Peyer's patch (tissue), 4 donors: ENCODE results near the gene AK5. TPM values are rescaled to one million over a fixed set of nuclear protein-coding genes. Genes with fewer than 3 reads are reported as not detected.

Source experiments
- DNase-seq, 3 donors: peaks; one replicate each; pipeline ENCODE4 v3.0.0-alpha.2; 2017 to 2019
- H3K27ac ChIP-seq, 4 donors: fragments of 200-600 bp; sonication (generic); one replicate each; pipeline ENCODE4 v1.5.1; 2016 to 2019
- H3K27me3 ChIP-seq, 2 donors: fragments of 200-600 bp; sonication (generic); one replicate each; pipeline ENCODE4 v1.5.1; 2019
- H3K36me3 ChIP-seq, 3 donors: fragments of 200-600 bp; sonication (generic); one replicate each; pipeline ENCODE4 v1.5.1; 2016 to 2019
- H3K4me1 ChIP-seq, 4 donors: fragments of 200-600 bp; sonication (generic); one replicate each; pipeline ENCODE4 v1.5.1; 2016 to 2019
- H3K4me3 ChIP-seq, 4 donors: fragments of 200-600 bp; sonication (generic); 1 replicate in 3 of 4; 2 replicates in 1 of 4; pipeline ENCODE4 v1.5.1; 2016 to 2019; ENCODE audit warnings: mild to moderate bottlenecking in 1 of 4
- H3K9me3 ChIP-seq, 4 donors: fragments of 200-600 bp; sonication (generic); one replicate each; pipeline ENCODE4 v1.5.1; 2016 to 2019; ENCODE audit warnings: mild to moderate bottlenecking in 1 of 4
- CTCF ChIP-seq, 6 experiments: fragments of 450-650 bp in 4 of 6; fragments of 200-600 bp in 2 of 6; sonication (generic) in 1 of 6; IDR thresholded peaks; one replicate each; pipeline ENCODE4 v1.5.1; 2017 to 2019; ENCODE audit warnings: antibody characterized with exemption in 6 of 6, mild to moderate bottlenecking in 3 of 6, moderate library complexity in 1 of 6
- POLR2A ChIP-seq, 2 donors: fragments of 450-650 bp; IDR thresholded peaks; one replicate each; pipeline ENCODE4 v1.5.1; 2017; ENCODE audit warnings: antibody characterized with exemption in 2 of 2, mild to moderate bottlenecking in 2 of 2, moderate library complexity in 2 of 2
- total RNA-seq, 4 donors: library from RNA; depleted of rRNA; stranded (reverse); fragments of >200 nt; gene quantifications; one replicate each; pipeline ENCODE4 v1.1.0, GENCODE V29; 2016

The AK5 gene
- total RNA-seq, 4 donors from 2014 or later: 5.3 to 12.4 TPM; not detected in 2

GRCh38 chr1:77438236-77438913 lies 156.6 kb downstream of the AK5 start:
- no peak overlapping the region for H3K4me3 ChIP-seq
- H3K4me1 ChIP-seq: no peaks in the 10 kb centered on the region
- H3K27me3 ChIP-seq: no peaks in the 10 kb centered on the region
- H3K27ac ChIP-seq: no peak overlapping the region
- H3K9me3 ChIP-seq: no peaks in the 10 kb centered on the region
- DNase-seq: no peak
- H3K36me3 ChIP-seq: no peaks in the 10 kb centered on the region
- TF ChIP-seq CTCF (IDR thresholded peaks at IDR 0.05) (no peak), POLR2A (IDR thresholded peaks at IDR 0.05) (no peak)

- H3K9me3 ChIP-seq: no peaks in the 10 kb centered on the region
- TF ChIP-seq CTCF (IDR thresholded peaks at IDR 0.05): no peak
- no peak for TF ChIP-seq POLR2A (IDR thresholded peaks at IDR 0.05)
- no peaks in the 10 kb centered on the region for H3K36me3 ChIP-seq
- no peak overlapping the region for H3K27ac ChIP-seq
- no peak for DNase-seq
- H3K4me3 ChIP-seq: no peak overlapping the region
- H3K27me3 ChIP-seq: no peaks in the 10 kb centered on the region
- H3K4me1 ChIP-seq: peaks cover 0 to 4% (median 0%) of the 10 kb centered on the region in 4 donors
Measured at GRCh38 chr1:77446841-77447555, 165.2 kb downstream of the AK5 start.

- Histone ChIP-seq H3K9me3 (no peaks in the 10 kb centered on the region), H3K4me3 (no peak overlapping the region), H3K36me3 (no peaks in the 10 kb centered on the region), H3K27me3 (no peaks in the 10 kb centered on the region), H3K27ac (no peak overlapping the region), H3K4me1 (peaks cover 0 to 4% (median 0%) of the 10 kb centered on the region in 4 donors)
- TF ChIP-seq POLR2A (IDR thresholded peaks at IDR 0.05) (no peak), CTCF (IDR thresholded peaks at IDR 0.05) (no peak)
- DNase-seq: no peak
Measured at GRCh38 chr1:77447669-77448068, 165.8 kb downstream of the AK5 start.

- no peak for DNase-seq
- H3K27me3 ChIP-seq: no peaks in the 10 kb centered on the region
- no peaks in the 10 kb centered on the region for H3K4me1 ChIP-seq
- no peaks in the 10 kb centered on the region for H3K36me3 ChIP-seq
- TF ChIP-seq POLR2A (IDR thresholded peaks at IDR 0.05) (no peak), CTCF (IDR thresholded peaks at IDR 0.05) (no peak)
- H3K4me3 ChIP-seq: no peak overlapping the region
- H3K27ac ChIP-seq: no peak overlapping the region
- H3K9me3 ChIP-seq: no peaks in the 10 kb centered on the region
Measured at GRCh38 chr1:77459881-77460280, 178.1 kb downstream of the AK5 start.

- no peak overlapping the region for H3K27ac ChIP-seq
- TF ChIP-seq POLR2A (IDR thresholded peaks at IDR 0.05): no peak
- no peak for TF ChIP-seq CTCF (IDR thresholded peaks at IDR 0.05)
- H3K4me3 ChIP-seq: no peak overlapping the region
- no peaks in the 10 kb centered on the region for H3K27me3 ChIP-seq
- no peaks in the 10 kb centered on the region for H3K9me3 ChIP-seq
- no peaks in the 10 kb centered on the region for H3K36me3 ChIP-seq
- DNase-seq: no peak
- H3K4me1 ChIP-seq: no peaks in the 10 kb centered on the region
Measured at GRCh38 chr1:77461691-77462090, 179.9 kb downstream of the AK5 start.
